ENCODE measurements around the gene PDE7B.

DNA sequence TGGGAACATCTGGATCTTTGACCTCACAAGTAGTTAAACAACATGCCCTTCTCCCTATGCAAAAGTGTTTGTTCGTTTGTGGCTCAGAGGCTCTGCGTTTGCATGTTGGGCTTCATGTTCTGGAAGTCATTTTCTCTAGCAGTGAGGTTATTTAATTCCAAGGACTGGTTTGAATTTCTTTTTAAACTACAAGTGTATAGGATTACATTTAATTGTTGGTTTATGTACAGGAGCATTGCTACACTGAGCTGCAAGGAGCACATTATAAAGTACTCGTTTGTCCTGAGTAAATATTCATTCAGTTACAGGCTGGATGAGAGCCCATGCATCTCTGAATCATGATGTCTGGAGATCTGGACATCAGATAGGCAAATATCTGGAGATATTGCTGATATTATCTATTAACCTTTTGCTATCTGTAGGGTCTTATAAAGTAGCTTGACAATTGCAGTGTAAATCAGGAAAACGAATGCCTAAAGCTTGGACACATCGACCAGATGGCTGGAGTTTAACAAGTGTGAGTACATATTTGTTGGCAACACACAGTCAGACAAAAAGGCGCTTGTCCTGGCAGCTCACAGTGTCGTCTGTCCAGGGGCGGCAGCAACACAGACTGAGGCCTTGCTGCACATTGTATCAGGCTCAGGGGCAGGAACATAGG is 84.6 kb downstream of the PDE7B start:
- TF ChIP-seq, protein P1, sequence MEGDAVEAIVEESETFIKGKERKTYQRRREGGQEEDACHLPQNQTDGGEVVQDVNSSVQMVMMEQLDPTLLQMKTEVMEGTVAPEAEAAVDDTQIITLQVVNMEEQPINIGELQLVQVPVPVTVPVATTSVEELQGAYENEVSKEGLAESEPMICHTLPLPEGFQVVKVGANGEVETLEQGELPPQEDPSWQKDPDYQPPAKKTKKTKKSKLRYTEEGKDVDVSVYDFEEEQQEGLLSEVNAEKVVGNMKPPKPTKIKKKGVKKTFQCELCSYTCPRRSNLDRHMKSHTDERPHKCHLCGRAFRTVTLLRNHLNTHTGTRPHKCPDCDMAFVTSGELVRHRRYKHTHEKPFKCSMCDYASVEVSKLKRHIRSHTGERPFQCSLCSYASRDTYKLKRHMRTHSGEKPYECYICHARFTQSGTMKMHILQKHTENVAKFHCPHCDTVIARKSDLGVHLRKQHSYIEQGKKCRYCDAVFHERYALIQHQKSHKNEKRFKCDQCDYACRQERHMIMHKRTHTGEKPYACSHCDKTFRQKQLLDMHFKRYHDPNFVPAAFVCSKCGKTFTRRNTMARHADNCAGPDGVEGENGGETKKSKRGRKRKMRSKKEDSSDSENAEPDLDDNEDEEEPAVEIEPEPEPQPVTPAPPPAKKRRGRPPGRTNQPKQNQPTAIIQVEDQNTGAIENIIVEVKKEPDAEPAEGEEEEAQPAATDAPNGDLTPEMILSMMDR (conservative IDR thresholded peaks at IDR 0.05; ENCODE audit: low read depth, low read length), result no peak
- TF ChIP-seq EZH2 (IDR thresholded peaks at IDR 0.05; ENCODE audit: borderline replicate concordance, low read depth, low read length, poor library complexity, severe bottlenecking), result no peak

Measured in A673 (cell line).